HAP-1 (cell line): ENCODE data around the gene ZNF593.
A peak's percentile ranks its signal among the peaks of the same experiment; 100 is the strongest.

Source experiments
- DNase-seq, 2 experiments: peaks; one replicate each; pipeline ENCODE4 v3.0.0-alpha.2; 2016 to 2020; ENCODE audit warnings: low spot score in 2 of 2
- H3K27me3 ChIP-seq: fragments of 250-450 bp; sonication (Bioruptor Pico); 2 replicates; pipeline ENCODE4 v1.5.1; 2020; ENCODE audit warnings: low read depth, mild to moderate bottlenecking, moderate library complexity
- H3K36me3 ChIP-seq: fragments of 250-450 bp; sonication (Bioruptor Pico); replicated peaks from 2 replicates; pipeline ENCODE4 v1.5.1; 2020; ENCODE audit warnings: mild to moderate bottlenecking
- H3K4me1 ChIP-seq: fragments of 250-450 bp; sonication (Bioruptor Pico); 2 replicates; pipeline ENCODE4 v1.5.1; 2020; ENCODE audit warnings: mild to moderate bottlenecking
- H3K4me3 ChIP-seq: fragments of 250-450 bp; sonication (Bioruptor Pico); 2 replicates; pipeline ENCODE4 v1.5.1; 2020; ENCODE audit warnings: mild to moderate bottlenecking, moderate library complexity
- H3K9me3 ChIP-seq: fragments of 250-450 bp; sonication (Bioruptor Pico); 2 replicates; pipeline ENCODE4 v1.5.1; 2020; ENCODE audit warnings: mild to moderate bottlenecking, moderate library complexity
- in situ Hi-C: fragments of 300-500 bp; cut with MboI; formaldehyde crosslinking; loops from 3 replicates; pipeline ENCODE4 v1.14.3; 2020; ENCODE audit warnings: low sequenced_read_pairs, inconsistent platforms, mixed read lengths

Gene ZNF593

DNA sequence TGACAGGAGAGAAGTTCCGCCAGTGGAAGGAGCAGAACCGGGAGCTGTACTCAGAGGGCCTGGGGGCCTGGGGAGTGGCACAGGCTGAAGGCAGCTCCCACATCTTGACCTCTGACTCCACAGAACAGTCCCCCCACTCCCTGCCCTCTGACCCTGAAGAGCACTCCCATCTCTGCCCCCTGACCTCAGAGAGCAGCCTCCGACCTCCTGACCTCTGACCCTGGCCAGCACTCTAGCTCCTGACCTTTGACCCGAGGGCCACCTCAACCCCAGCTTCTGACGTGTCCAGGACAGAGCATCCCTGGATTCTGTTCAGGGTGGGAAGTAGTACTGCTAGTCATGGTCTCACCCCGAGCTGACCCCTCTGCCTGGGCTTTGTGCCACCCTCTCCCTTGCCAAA is 19.6 kb downstream of the ZNF593 start:
- Histone ChIP-seq H3K27me3 (no peaks in the 10 kb centered on the region), H3K4me3 (no peak overlapping the region), H3K36me3 (no peaks in the 10 kb centered on the region), H3K4me1 (no peaks in the 10 kb centered on the region), H3K9me3 (no peaks in the 10 kb centered on the region)
- in situ Hi-C loops, result no loop called here
- DNase-seq, result no peak

DNA sequence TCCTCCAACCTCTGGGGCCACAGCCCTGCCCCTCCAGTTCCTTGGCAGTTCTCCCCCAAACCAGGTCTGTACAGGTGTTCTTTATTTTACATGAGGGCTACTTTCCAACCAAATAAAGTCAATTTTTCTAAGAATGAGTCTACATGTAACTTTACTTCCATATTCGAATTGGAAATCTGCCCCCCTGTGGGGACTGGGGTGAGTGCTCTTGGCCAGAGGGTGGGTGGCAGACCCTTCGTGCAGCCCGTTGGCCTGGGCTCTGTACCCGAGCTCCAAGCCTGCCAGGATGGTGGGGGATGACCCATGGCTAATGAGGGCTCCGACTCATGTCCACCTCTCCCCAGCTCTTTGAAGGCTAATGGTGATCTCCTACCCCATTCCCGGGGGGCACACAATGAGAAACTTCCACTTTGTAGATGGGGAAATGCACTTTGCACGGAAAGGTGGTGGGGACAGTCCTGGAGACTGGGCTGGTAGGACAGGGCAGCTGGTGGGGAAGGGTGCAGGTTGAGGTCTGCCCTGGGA is 20.1 kb downstream of the ZNF593 start:
- Histone ChIP-seq H3K36me3 (no peaks in the 10 kb centered on the region), H3K4me3 (no peak overlapping the region), H3K27me3 (no peaks in the 10 kb centered on the region), H3K4me1 (no peaks in the 10 kb centered on the region), H3K9me3 (no peaks in the 10 kb centered on the region)
- in situ Hi-C loops, result no loop called here
- no peak for DNase-seq

DNA sequence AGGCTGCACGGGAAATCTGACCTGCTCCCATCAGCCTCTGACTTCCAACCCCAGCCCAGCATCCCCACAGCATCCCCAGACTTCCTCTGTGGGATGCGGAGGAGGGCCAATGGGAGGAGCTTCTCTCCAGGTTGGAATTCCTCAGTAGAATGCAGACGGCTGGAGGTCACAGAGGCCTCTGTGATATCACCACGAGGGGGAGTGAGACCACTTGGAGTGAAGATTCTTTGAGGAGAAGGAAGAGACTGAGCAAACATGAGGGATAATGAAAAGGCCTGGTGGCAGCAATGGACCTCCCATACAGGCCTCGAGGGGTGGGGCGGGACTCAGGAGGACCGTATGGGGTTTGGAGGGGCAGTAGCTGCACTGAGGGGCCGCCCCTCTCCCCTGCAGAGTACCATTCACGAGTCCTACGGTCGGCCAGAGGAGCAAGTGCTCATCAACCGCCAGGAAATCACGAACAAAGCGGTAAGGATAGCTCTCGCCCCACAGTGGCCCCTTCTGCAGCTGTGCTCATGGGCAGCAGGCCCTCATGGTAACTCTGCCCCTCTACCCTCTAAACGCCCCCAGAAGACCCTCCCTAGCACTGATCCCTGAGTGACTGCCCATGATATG is 20.8 kb downstream of the ZNF593 start, which contains the start of gene CATSPER4:
CATSPER4 (plus strand) TSS at position 230 of the 615 bp plus-strand sequence; CDS start at position 256, 26 bp downstream.
- DNase-seq, result peak; percentile 34 to 66

DNA sequence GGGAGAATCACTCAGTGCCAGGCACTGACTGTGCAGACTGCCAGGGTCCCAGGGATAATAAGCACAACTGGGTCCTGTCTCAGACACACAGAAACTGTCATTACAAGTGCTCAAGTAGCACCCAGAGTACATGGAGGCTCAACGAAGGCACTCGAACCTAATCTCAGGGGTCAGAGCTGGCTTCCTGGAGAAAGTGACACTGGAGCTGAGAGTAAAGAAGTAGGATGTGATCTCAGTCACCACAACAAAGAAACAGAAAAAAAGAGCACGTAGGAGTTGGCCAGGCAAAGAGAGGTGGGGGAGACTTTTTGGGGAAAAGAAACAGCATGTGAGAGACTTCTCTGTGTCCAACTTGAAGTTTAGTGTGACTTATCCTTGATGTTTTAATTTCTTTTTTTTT is 22.0 kb downstream of the ZNF593 start:
- Histone ChIP-seq H3K4me3 (no peak overlapping the region), H3K9me3 (no peaks in the 10 kb centered on the region), H3K27me3 (no peaks in the 10 kb centered on the region), H3K36me3 (no peaks in the 10 kb centered on the region), H3K4me1 (no peaks in the 10 kb centered on the region)
- no peak for DNase-seq
- in situ Hi-C loops, result no loop called here

More for the DNA sequence above, 20.8 kb downstream of the ZNF593 start, which contains the start of gene CATSPER4:
- in situ Hi-C loops, result no loop called here
- Histone ChIP-seq H3K27me3 (no peaks in the 10 kb centered on the region), H3K9me3 (no peaks in the 10 kb centered on the region), H3K36me3 (no peaks in the 10 kb centered on the region), H3K4me3 (no peak within 1 kb of the TSS), H3K4me1 (no peaks in the 10 kb centered on the region)

DNA sequence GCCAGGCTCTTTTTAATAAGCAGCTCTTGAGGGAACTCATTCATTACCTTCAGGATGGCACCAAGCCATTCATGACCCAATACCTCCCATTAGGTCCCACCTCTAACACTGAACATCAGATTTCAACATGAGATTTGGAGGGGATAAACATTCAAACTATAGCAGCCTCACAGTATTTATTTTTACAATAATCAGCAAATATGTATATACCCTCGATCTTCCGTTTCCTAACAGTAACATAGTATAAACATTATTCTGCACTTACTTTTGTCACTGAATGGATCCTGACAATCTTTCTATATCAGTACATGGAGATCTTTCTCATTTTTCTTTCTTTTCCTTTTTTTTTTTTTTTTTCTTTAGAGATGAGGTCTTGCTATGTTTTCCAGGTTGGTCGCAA is 26.1 kb downstream of the ZNF593 start:
- Histone ChIP-seq H3K27me3 (no peaks in the 10 kb centered on the region), H3K36me3 (no peaks in the 10 kb centered on the region), H3K4me3 (no peak overlapping the region), H3K4me1 (no peaks in the 10 kb centered on the region), H3K9me3 (no peaks in the 10 kb centered on the region)
- in situ Hi-C loops, result no loop called here
- DNase-seq, result no peak

DNA sequence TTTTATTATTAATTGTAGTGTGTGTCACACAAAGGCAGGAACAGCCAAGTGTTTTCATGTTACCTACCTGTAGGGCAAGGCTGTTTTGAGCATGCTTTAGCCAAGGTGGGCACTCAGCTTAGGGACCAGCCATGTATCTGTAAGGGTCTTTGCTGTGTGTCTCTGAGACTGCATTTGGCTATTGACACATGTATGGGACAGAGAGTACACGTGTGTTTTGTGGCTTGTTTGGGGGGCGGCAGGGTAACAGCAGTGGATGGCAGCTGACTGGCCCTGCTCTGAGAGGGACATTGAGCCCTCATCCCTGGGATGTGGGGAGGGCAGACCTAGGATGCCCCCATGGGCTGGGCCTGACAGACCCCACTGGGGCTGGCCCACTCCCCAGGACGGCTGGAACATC is 27.6 kb downstream of the ZNF593 start:
- no peak for DNase-seq
- no peaks in the 10 kb centered on the region for H3K27me3 ChIP-seq
- H3K36me3 ChIP-seq, result no peaks in the 10 kb centered on the region
- no peaks in the 10 kb centered on the region for H3K4me1 ChIP-seq
- no peak overlapping the region for H3K4me3 ChIP-seq
- in situ Hi-C loops, result no loop called here
- H3K9me3 ChIP-seq, result no peaks in the 10 kb centered on the region

DNA sequence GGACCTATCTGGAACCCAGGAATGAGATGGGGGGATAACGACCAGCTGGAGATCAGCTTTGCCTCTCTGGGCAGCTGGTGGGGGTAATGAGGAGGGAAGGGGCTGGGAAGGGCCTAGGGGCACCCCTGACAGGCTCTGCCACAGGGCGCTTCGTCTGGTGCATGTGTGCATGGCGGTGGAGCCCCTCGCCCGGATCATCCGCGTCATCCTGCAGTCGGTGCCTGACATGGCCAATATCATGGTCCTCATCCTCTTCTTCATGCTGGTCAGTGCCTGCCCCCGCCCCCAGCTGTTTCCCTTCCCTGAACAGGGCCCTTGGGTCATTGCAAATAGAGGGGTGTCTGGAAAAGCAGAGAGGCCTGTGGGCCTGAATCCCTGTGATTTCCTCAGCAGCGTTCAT is 28.1 kb downstream of the ZNF593 start:
- H3K36me3 ChIP-seq, result no peaks in the 10 kb centered on the region
- H3K4me1 ChIP-seq, result no peaks in the 10 kb centered on the region
- no peak for DNase-seq
- no peak overlapping the region for H3K4me3 ChIP-seq
- H3K9me3 ChIP-seq, result no peaks in the 10 kb centered on the region
- in situ Hi-C loops, result no loop called here
- H3K27me3 ChIP-seq, result no peaks in the 10 kb centered on the region

DNA sequence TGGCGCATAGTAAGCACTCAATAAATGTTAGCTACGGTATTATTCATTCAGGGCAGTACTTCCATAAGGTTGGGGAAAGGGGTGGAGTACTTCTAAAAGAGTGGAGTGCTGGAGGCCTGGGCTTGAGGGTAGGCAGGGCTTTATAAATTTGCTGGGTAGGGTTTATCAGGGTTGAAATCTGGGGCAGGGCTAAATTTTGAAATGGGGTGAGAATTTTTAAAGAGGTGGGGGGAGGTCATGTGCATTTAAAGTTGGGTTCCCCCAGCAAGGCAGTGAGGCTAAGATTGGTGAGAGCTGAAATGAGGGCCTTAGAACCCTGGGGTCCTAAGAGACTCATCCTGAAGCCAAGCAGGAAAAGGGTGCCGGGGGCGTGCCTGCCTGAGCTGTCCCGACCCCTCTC is 30.7 kb downstream of the ZNF593 start:
- Histone ChIP-seq H3K27me3 (no peaks in the 10 kb centered on the region), H3K36me3 (no peaks in the 10 kb centered on the region), H3K4me3 (no peak overlapping the region), H3K9me3 (no peaks in the 10 kb centered on the region), H3K4me1 (no peaks in the 10 kb centered on the region)
- no peak for DNase-seq
- in situ Hi-C loops, result no loop called here

DNA sequence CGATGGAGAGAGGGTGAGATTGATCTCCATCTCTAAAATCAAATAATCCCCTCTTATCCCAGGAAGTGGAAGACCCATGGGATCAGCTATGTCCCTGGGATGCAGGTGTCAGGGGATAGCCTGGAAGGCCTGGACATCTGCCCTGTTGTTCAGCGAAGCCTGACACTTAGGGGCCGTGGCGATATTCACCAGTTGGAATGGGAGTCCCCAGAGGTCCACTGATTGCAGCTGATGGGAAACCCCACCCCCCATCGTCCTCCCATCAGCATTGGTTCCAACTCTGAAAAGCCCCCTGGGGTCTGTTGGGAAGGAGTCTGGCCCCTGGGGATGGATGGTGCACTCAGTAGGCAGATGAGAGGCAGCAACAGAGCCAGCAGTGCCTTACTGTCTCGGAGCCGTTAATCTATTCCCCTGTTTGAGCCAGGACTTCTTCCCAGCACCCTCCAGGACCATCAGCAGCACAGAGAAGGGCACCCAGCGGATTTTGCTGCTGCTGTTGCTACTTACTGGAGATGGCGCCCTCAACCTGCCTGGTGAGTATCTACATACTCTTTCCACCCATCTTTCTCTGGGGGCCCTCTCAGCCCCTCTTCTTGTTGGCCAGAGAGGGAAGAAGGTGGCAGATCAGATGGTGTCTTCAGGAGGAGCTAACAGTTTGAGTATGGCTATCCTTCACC is 34.1 kb downstream of the ZNF593 start:
- H3K36me3 ChIP-seq, result no peaks in the 10 kb centered on the region
- H3K4me3 ChIP-seq, result no peak overlapping the region
- no peak for DNase-seq
- in situ Hi-C loops, result no loop called here
- H3K27me3 ChIP-seq, result no peaks in the 10 kb centered on the region
- no peaks in the 10 kb centered on the region for H3K4me1 ChIP-seq
- H3K9me3 ChIP-seq, result no peaks in the 10 kb centered on the region

DNA sequence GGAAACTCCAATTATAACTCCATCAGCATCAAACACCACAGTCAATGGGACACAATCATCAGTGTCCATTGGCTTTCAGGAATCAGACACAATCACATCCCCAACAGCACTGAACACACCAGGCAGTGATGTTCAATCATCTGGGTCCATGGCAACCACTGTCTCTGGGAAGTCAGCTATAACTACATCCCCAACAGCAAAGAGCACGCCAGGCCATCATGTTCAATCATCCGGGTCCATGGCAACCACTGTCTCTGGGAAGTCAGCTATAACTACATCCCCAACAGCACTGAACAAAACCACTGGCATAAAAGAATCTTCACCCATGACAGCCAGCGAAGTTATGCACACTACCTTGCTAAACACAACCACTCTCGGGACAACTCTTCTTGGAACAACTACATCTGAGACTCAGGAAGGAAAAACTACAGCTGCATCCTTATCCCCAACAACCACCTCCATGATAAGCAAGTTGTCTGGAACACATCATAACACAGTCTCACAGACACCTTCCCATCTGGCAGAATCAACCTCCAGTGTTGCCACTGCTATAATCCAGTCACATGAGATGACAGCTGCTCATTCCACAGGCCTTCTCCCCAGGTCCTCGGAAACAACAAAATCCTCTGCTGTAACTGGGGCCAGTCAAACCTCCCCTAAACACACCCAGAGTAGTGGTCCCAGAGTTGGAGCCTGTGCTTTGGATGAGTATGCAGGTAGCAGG is 40.6 kb downstream of the ZNF593 start:
- in situ Hi-C loops, result no loop called here
- H3K36me3 ChIP-seq, result no peaks in the 10 kb centered on the region
- no peak overlapping the region for H3K4me3 ChIP-seq
- no peaks in the 10 kb centered on the region for H3K9me3 ChIP-seq
- no peaks in the 10 kb centered on the region for H3K4me1 ChIP-seq
- no peak for DNase-seq
- H3K27me3 ChIP-seq, result no peaks in the 10 kb centered on the region

DNA sequence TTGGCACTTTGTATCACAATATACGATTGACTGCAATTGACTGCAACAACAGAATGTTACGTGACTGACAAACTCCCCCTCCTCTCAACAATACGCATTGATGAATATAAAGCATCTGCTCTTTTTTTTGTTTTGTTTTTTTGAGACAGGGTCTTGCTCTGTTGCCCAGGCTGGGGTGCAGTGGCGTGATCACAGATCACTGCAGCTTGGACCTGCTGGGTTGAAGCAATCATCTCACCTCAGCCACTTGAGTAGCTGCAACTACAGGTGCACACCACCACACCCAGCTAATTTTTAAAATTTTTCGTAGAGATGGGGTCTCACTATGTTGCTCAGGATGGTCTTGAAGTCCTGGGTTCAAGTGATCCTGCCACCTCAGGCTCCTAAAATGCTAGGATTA is 43.0 kb downstream of the ZNF593 start:
- H3K4me1 ChIP-seq, result peaks cover 9% of the 10 kb centered on the region
- H3K4me3 ChIP-seq, result no peak overlapping the region
- no peak for DNase-seq
- no peaks in the 10 kb centered on the region for H3K36me3 ChIP-seq
- H3K9me3 ChIP-seq, result no peaks in the 10 kb centered on the region
- H3K27me3 ChIP-seq, result no peaks in the 10 kb centered on the region
- in situ Hi-C loops, result no loop called here

DNA sequence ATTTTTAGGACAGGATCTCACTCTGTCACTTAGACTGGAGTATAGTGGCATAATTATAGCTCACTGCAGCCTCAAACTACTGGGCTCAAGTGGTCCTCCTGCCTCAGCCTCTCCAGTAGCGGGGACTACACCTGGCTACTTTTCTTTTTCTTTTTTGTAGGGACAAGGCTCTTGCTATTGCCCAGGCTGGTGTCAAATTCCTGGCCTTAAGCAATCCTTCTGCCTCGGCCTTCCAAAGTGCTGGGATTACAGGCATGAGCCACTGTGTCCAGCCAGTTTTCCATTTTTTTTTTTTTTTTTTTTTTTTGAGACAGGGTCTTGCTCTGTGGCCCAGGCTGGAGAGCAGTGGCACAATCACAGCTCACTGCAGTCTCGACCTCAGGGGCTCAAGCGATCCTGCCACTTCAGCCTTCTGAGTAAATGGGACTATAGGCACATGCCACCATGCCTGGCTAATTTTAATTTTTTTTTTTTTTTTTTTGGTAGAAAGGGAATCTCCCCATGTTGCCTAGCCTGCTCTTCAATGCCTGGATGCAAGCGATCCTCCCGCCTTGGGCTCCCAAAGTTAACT is 43.7 kb downstream of the ZNF593 start:
- in situ Hi-C loops, result no loop called here

DNA sequence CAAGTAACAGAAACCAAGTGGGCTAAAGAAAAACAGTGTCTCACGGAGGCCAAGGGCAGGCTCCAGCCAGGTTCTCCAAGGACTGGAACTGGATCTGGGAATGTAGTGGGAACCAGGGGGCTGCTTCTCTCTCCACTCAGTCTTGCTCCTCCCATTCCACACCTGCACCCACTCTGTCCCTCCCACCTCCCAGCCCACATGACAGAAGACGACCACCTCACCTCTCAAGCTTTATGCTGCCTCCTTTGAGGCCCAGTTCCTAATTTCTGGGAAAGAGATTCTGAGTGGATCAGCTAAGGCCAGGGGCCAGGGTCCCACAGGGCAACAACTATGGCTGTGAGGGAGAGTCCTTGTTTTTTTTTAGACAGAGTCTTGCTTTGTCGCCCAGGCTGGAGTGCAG is 45.5 kb downstream of the ZNF593 start:
- H3K9me3 ChIP-seq, result no peaks in the 10 kb centered on the region
- in situ Hi-C loops, result no loop called here
- DNase-seq, result no peak
- peaks cover 9% of the 10 kb centered on the region for H3K4me1 ChIP-seq
- no peak overlapping the region for H3K4me3 ChIP-seq
- no peaks in the 10 kb centered on the region for H3K27me3 ChIP-seq
- H3K36me3 ChIP-seq, result no peaks in the 10 kb centered on the region

More for the DNA sequence above, 43.7 kb downstream of the ZNF593 start:
- Histone ChIP-seq H3K36me3 (no peaks in the 10 kb centered on the region), H3K27me3 (no peaks in the 10 kb centered on the region), H3K9me3 (no peaks in the 10 kb centered on the region), H3K4me3 (no peak overlapping the region), H3K4me1 (peaks cover 9% of the 10 kb centered on the region)
- no peak for DNase-seq
